Skin epidermis (tissue), 12 donors: ENCODE data around the gene RIT1.

Experiments used
- H3K27ac ChIP-seq, 21 experiments: fragments of 200-600 bp; sonication (generic) in 11 of 21; one replicate each; pipeline ENCODE4 v1.5.0; 2020; ENCODE audit warnings: mild to moderate bottlenecking in 3 of 21, inconsistent platforms in 2 of 21, moderate library complexity in 2 of 21
- H3K4me3 ChIP-seq, 7 experiments: fragments of 200-600 bp; sonication (generic) in 2 of 7; one replicate each; pipeline ENCODE4 v1.5.0; 2020; ENCODE audit warnings: inconsistent platforms in 2 of 7, mild to moderate bottlenecking in 2 of 7, moderate library complexity in 1 of 7

RIT1 gene

GRCh38 chr1:155934936-155935590, 23.9 kb upstream of the RIT1 start:
- Histone ChIP-seq H3K4me3 (peak overlapping the region; percentile 64 to 94 (median 84)), H3K27ac (peak overlapping the region in 20 of 21 experiments; percentile 50 to 98 (median 92))

- peak within 1 kb of the TSS; percentile 64 to 94 (median 84) for H3K4me3 ChIP-seq
Observed at GRCh38 chr1:155934097-155934935, 23.2 kb upstream of the RIT1 start, which contains the start of gene KHDC4. Gene KHDC4, minus strand, starts transcription at chr1:155934413. Its CDS starts 40 bp downstream, at chr1:155934373.

GRCh38 chr1:155933591-155934096, 22.5 kb upstream of the RIT1 start:
- Histone ChIP-seq H3K27ac (peak overlapping the region; percentile 69 to 99 (median 93)), H3K4me3 (peak overlapping the region; percentile 64 to 94 (median 84))

More at GRCh38 chr1:155934097-155934935, 23.2 kb upstream of the RIT1 start, which contains the start of gene KHDC4:
- peak within 1 kb of the TSS; percentile 69 to 99 (median 93) for H3K27ac ChIP-seq

GRCh38 chr1:155932487-155932886, 21.3 kb upstream of the RIT1 start:
- Histone ChIP-seq H3K4me3 (peak overlapping the region in 5 of 7 experiments; percentile 72 to 94 (median 88)), H3K27ac (peak overlapping the region in 5 of 21 experiments; percentile 2 to 99 (median 20))

- Histone ChIP-seq H3K27ac (peak overlapping the region in 3 of 21 experiments; percentile 37 to 99 (median 52)), H3K4me3 (no peak overlapping the region)
Observed at GRCh38 chr1:155932081-155932480, 20.9 kb upstream of the RIT1 start.

- Histone ChIP-seq H3K4me3 (peak overlapping the region in 1 of 7 experiments; percentile 4), H3K27ac (peak overlapping the region in 3 of 21 experiments; percentile 1 to 99 (median 37))
Observed at GRCh38 chr1:155931332-155932038, 20.3 kb upstream of the RIT1 start.

- peak overlapping the region in 2 of 21 experiments; percentile 37 to 99 for H3K27ac ChIP-seq
- peak overlapping the region in 1 of 7 experiments; percentile 4 for H3K4me3 ChIP-seq
Observed at GRCh38 chr1:155930725-155931124, 19.6 kb upstream of the RIT1 start.

GRCh38 chr1:155929057-155929456, 17.9 kb upstream of the RIT1 start:
- Histone ChIP-seq H3K27ac (no peak overlapping the region), H3K4me3 (no peak overlapping the region)

- Histone ChIP-seq H3K4me3 (no peak overlapping the region), H3K27ac (no peak overlapping the region)
Observed at GRCh38 chr1:155925506-155925905, 14.4 kb upstream of the RIT1 start.

GRCh38 chr1:155920717-155921116, 9.6 kb upstream of the RIT1 start:
- no peak overlapping the region for H3K27ac ChIP-seq
- no peak overlapping the region for H3K4me3 ChIP-seq

GRCh38 chr1:155919801-155920200, 8.7 kb upstream of the RIT1 start:
- Histone ChIP-seq H3K27ac (no peak overlapping the region), H3K4me3 (no peak overlapping the region)

- H3K4me3 ChIP-seq, result no peak overlapping the region
- H3K27ac ChIP-seq, result no peak overlapping the region
Observed at GRCh38 chr1:155918660-155919059, 7.5 kb upstream of the RIT1 start.

GRCh38 chr1:155913969-155914757, 3.0 kb upstream of the RIT1 start:
- Histone ChIP-seq H3K27ac (no peak overlapping the region), H3K4me3 (no peak overlapping the region)

GRCh38 chr1:155912056-155912536, 947 bp upstream of the RIT1 start:
- H3K4me3 ChIP-seq, result no peak overlapping the region
- peak overlapping the region in 17 of 21 experiments; percentile 81 to 97 (median 91) for H3K27ac ChIP-seq

GRCh38 chr1:155910621-155911121, 478 bp downstream of the RIT1 start:
- H3K27ac ChIP-seq, result peak overlapping the region; percentile 46 to 97 (median 89)

GRCh38 chr1:155909894-155910293, 1.3 kb downstream of the RIT1 start:
- Histone ChIP-seq H3K27ac (peak overlapping the region in 16 of 21 experiments; percentile 63 to 97 (median 92)), H3K4me3 (peak overlapping the region in 5 of 7 experiments; percentile 62 to 90 (median 70))

More at GRCh38 chr1:155910621-155911121, 478 bp downstream of the RIT1 start:
- H3K4me3 ChIP-seq, result peak overlapping the region; percentile 62 to 90 (median 70)

- Histone ChIP-seq H3K4me3 (no peak overlapping the region), H3K27ac (no peak overlapping the region)
Observed at GRCh38 chr1:155904261-155904660, 6.9 kb downstream of the RIT1 start.

GRCh38 chr1:155900161-155900560, 11.0 kb downstream of the RIT1 start:
- H3K4me3 ChIP-seq, result no peak overlapping the region
- H3K27ac ChIP-seq, result no peak overlapping the region
